WI38 (cell line): ENCODE results near the gene NDUFA3.
A peak's percentile ranks its signal among the peaks of the same experiment; 100 is the strongest.

Experiments used
- H3K4me3 ChIP-seq: 2 replicates; pipeline ENCODE4 v1.5.1; 2011; ENCODE audit warnings: low read depth, mild to moderate bottlenecking, control low read depth, low read length
- TF ChIP-seq, protein P1 (sequence below): IDR thresholded peaks from 2 replicates; pipeline ENCODE4 v1.5.1; 2012; ENCODE audit warnings: low read depth, mild to moderate bottlenecking, control low read depth, low read length

NDUFA3 gene

GRCh38 chr19:54102421-54103169 is at the start of gene NDUFA3:
Gene NDUFA3, plus strand, starts transcription at chr19:54102855. Its CDS starts 24 bp downstream, at chr19:54102879.
- TF ChIP-seq, protein P1, sequence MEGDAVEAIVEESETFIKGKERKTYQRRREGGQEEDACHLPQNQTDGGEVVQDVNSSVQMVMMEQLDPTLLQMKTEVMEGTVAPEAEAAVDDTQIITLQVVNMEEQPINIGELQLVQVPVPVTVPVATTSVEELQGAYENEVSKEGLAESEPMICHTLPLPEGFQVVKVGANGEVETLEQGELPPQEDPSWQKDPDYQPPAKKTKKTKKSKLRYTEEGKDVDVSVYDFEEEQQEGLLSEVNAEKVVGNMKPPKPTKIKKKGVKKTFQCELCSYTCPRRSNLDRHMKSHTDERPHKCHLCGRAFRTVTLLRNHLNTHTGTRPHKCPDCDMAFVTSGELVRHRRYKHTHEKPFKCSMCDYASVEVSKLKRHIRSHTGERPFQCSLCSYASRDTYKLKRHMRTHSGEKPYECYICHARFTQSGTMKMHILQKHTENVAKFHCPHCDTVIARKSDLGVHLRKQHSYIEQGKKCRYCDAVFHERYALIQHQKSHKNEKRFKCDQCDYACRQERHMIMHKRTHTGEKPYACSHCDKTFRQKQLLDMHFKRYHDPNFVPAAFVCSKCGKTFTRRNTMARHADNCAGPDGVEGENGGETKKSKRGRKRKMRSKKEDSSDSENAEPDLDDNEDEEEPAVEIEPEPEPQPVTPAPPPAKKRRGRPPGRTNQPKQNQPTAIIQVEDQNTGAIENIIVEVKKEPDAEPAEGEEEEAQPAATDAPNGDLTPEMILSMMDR: no peak

GRCh38 chr19:54062643-54063042 is 40.0 kb upstream of the NDUFA3 start:
- no peak overlapping the region for H3K4me3 ChIP-seq
- TF ChIP-seq, protein P1: no peak

More at GRCh38 chr19:54102421-54103169, at the start of gene NDUFA3:
- peak within 1 kb of the TSS; percentile 87 for H3K4me3 ChIP-seq

DNA sequence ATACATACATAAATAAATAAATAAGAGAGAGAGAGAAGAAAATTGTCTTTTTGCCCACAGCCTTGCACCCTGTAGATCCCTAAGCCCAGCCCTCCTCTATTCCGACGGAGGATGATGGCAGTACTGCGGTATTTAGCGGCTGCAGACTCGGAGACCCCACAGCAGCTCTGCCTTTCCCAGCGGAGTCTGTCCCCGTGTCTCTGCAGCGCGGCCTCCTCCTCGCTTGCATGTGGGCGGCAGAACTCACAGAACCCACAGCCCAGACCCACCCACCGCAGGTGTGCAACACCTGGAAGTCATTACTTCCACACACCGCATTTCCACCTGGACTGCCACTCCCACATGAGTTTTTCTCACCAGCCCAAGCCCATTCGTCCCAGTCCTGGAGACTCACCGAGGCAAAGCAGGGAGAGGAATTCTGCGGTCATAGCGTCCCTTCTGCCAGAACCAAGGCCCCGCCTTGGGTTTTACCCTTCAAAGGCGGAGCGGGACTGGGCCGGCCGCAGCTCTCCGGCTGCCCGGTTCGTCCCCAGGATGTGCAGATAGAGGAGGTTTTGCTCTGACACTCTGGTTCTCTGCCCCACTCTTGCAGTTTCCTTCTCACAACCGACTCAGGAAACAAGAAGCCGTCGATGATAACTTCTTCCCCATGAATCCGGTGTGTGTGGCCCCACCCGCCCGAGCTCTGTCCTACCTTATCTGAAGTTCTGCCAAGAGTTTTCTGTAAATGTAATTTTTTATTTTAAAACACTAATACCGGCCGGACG is 39.1 kb upstream of the NDUFA3 start, which contains the start of gene VSTM1:
Gene VSTM1 (minus strand): TSS at position 548 of the 767 bp plus-strand sequence. CDS start 120 bp downstream, at position 428.
- TF ChIP-seq, protein P1: no peak
- no peak within 1 kb of the TSS for H3K4me3 ChIP-seq

- H3K4me3 ChIP-seq: no peak overlapping the region
- TF ChIP-seq, protein P1: no peak
Observed at GRCh38 chr19:54069470-54069869, 33.2 kb upstream of the NDUFA3 start.

DNA sequence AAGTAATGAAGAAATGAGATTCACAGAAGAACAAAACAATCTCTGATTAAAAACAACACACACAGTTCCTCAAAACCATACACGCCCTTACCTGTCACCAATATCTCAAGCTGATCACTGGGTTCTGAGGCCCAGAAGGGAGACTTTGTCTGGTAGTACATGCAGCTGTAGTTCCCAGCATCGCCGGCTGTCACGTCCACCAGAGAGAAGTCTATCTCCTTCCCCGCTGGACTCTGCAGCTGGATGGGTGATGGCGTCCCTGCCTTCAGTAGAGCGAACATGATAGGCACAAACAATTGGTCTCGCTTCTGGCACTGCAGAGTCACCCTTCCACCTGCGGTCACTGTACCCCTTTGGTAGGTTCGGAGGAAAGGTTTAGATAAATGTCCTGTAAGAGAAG is 28.8 kb upstream of the NDUFA3 start:
- H3K4me3 ChIP-seq: no peak overlapping the region
- TF ChIP-seq, protein P1: no peak

GRCh38 chr19:54074851-54075250 is 27.8 kb upstream of the NDUFA3 start:
- no peak overlapping the region for H3K4me3 ChIP-seq
- TF ChIP-seq, protein P1: no peak

DNA sequence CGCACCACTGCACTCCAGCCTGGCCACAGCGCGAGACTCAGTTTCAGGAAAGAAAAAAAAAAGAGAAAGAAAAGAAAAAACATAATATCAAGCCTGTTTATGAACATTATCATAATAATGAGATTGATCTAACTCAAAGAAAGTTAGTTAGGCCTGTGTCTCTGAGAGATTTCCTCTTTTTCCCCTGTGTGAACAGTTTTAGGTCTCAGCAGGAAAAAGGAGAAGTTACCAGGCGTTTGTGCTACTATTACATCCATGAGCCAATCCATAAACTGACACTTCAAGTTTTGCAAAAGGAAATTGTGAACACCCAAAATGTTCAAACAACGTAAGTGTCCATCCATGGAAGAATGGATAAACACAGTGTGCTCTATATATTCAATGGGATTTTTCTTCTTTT is 25.3 kb upstream of the NDUFA3 start:
- no peak overlapping the region for H3K4me3 ChIP-seq
- TF ChIP-seq, protein P1: no peak
